HG03378 (cell line): ENCODE data around the gene TSEN34.
"Not testable (repeated sequence)": the region's sequence is repeated elsewhere in the genome, so short reads cannot be mapped to it uniquely, and the experiment has no call there.

Source experiments
- ATAC-seq: cut with Tn5 transposase; IDR thresholded peaks from one replicate; pipeline ENCODE4 v1.9.1; 2021; ENCODE audit warnings: mild to moderate bottlenecking, moderate library complexity; ENCODE audit not compliant: unreplicated experiment

Gene TSEN34

GRCh38 chr19:54183431-54183830 is 7.7 kb upstream of the TSEN34 start:
- ATAC-seq = no peak

- no peak for ATAC-seq
Observed at GRCh38 chr19:54186351-54186750, 4.8 kb upstream of the TSEN34 start.

DNA sequence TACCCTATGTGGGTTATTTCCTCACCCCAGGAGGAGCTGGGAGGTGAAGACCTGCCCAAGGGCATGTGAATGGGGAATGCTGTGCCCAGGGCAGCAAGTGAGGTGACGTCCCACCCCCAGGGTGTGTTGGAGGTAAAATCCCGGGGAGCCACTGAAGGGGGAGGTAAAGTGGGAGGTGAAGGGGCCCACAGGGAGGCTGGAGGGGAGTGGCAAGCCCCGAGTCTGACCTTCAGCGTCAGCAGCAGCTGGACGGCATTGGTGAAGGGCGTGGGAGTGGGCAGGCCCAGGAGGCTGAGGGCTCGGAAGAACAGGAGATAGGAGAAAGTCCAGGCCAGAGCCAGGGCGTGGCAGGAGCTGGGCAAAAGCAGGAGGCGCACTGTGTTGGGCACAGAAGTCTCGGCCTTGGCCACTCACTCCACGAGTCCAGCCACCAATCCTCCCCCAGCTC is 4.2 kb upstream of the TSEN34 start:
- ATAC-seq = no peak

DNA sequence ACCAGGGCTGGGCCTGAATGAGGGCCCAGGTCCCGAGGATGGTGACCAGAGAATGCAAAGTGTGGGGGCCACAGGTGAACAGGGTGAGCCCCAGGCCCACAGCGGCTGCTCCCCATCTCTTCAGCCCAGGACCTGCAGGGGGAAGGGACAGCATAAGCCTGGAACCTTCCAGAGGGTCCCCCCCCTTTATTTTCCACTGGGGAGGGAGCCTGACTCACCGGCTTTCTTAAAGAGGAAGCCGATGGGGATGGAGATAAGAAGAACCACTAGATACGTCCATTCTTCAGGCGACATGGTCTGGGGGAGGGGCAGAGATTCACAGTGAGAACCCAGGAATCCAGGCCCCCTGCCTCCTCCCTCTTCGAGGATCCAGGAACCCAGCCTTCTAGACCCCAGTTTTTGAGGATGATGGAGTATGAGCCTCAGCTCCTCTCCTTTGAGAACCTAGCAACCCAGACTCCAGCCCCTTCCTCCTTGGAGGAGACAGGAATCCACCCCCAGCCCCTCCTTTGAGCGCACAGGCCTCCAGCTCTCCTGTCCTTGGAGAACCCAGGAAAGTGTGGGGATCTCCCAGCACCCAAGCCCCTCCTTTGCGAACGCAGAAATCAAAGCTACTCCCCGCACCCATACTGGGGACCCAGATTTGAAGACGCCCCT is 2.8 kb upstream of the TSEN34 start:
- ATAC-seq = no peak

- peak; percentile 13 for ATAC-seq
Observed at GRCh38 chr19:54189145-54189734, 1.9 kb upstream of the TSEN34 start, which contains the start of gene MBOAT7. TSS of gene MBOAT7 (minus strand) at chr19:54189580. CDS start at chr19:54188508, 1,072 bp downstream.

GRCh38 chr19:54189735-54190502 is 1.2 kb upstream of the TSEN34 start:
- ATAC-seq = peak; percentile 54

DNA sequence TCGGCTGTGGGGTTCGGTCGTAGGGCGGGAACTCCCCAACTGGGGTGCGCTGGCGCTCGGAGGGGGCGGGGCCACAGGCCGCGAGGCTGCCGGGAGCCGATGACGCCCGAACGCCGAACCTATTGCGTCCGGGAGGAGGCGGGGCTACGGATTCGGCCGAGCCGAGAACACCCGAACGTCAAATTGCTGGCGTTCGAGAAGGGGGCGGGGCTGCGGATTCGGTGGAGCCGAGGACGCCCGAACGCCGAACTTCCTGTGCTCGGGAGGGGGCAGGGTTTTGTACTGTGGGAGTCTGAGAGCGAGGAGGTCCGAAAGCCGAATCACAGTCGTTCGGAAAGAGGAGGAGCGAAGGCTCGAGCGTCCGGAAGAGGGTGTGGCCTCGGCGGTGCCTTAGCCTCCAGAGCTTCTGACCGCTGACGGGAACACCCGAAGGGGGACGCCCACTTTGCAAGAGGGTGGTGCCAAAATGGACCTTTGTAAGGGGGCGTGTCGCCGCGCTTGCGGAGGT is 551 bp upstream of the TSEN34 start:
- ATAC-seq = peak; percentile 52

DNA sequence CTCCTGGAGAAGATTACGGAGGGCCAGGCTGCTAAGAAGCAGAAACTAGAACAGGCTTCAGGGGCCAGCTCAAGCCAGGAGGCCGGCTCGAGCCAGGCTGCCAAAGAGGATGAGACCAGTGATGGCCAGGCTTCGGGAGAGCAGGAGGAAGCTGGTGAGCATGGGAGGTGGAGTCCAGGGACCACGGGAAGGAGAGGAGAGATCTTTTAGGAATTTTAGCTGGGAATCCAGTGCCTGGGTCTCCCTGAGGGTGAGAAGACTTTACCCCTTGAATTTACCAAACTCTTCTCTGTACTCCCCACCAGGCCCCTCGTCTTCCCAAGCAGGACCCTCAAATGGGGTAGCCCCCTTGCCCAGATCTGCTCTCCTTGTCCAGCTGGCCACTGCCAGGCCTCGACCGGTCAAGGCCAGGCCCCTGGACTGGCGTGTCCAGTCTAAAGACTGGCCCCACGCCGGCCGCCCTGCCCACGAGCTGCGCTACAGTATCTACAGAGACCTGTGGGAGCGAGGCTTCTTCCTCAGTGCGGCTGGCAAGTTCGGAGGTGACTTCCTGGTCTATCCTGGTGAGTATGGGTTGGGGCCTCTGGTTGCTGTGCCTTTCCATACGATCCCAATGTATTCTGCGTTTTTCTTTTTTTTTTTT is 824 bp downstream of the TSEN34 start:
- ATAC-seq = no peak

- no peak for ATAC-seq
Observed at GRCh38 chr19:54193011-54193410, 1.9 kb downstream of the TSEN34 start.

DNA sequence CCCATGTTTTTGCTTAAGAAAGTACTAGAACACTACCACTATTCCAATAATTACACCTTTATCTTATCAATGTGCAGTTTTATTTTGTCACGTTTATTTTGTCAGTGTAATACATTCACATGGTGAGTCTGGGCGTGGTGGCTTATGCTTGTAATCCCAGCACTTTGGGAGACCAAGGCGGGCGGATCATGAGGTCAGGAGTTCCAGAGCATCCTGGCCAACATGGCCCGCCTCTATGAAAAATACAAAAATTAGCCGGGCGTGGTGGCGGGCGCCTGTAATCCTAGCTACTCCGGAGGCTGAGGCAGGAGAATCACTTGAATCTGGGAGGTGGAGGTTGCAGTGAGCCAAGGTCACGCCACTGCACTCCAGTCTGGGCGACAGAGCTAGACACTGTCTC is 3.4 kb downstream of the TSEN34 start:
- ATAC-seq = not testable (repeated sequence)

GRCh38 chr19:54196536-54196935 is 5.4 kb downstream of the TSEN34 start:
- no peak for ATAC-seq

- no peak for ATAC-seq
Observed at GRCh38 chr19:54197121-54197520, 6.0 kb downstream of the TSEN34 start.

DNA sequence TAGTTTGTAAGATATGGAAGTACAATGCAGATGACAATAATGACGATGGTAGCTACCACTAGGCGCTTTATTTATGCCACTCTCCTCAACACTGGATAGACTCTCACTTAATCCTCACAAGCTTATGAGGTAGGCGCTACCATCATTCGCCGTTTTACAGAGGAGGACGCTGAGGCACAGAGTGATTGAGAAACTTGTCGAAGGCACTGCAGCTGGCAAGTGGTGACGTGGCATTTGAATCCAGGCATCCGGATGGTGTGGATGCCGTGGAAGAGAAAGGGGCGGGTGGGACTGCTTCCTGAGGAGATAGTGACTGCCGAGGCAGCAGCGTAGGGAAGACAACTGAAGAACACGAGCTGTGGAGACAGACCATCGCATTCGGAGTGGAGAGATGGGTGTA is 8.3 kb downstream of the TSEN34 start:
- ATAC-seq = no peak

GRCh38 chr19:54201172-54201701 is 10.1 kb downstream of the TSEN34 start:
- no peak for ATAC-seq

- no peak for ATAC-seq
Observed at GRCh38 chr19:54201980-54202379, 10.9 kb downstream of the TSEN34 start.

GRCh38 chr19:54203151-54203611 is 12.1 kb downstream of the TSEN34 start:
- no peak for ATAC-seq

GRCh38 chr19:54204767-54205468 is 13.8 kb downstream of the TSEN34 start:
- ATAC-seq = no peak

DNA sequence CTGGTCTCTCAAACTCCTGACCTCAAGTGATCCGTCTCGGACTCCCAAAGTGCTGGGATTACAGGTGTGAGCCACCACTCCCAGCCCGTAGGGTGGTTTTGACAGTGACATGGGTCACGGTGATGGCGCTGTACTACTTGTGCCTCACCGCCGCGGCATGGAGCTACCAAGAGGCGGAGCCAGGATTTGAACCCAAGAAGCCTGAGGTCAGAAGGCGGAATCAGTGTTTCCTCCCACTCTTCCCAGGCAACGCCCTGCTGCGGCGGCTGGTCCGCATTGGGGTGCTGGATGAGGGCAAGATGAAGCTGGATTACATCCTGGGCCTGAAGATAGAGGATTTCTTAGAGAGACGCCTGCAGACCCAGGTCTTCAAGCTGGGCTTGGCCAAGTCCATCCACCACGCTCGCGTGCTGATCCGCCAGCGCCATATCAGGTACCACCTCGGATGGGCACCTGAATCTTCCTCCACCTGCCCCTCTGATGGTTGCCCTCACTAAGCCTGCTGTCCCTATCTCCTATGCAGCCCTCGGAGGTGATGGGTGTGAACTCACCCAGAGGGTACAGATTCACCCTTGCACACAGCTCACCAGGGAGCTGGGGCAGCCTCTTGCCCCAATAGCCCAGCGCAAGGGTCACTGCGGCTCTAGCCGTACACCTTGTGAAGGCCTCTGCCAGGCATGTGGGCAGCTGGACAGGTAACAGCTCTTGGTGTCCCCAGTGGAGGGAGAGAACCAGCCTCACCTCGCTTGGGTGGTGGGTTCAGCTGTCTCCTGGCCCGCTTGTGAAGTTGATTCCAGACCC is 15.1 kb downstream of the TSEN34 start:
- no peak for ATAC-seq

- no peak for ATAC-seq
Observed at GRCh38 chr19:54206831-54207177, 15.7 kb downstream of the TSEN34 start.
